Fibroblast of pulmonary artery (primary cell): Measurements from ENCODE around the gene TRIM17.
"Not testable (repeated sequence)": the region's sequence is repeated elsewhere in the genome, so short reads cannot be mapped to it uniquely, and the experiment has no call there.

Source experiments
- DNase-seq: peaks from one replicate; pipeline ENCODE4 v3.0.0-alpha.2; 2010; ENCODE audit warnings: low read depth
- H3K4me3 ChIP-seq: replicated peaks from 2 replicates; pipeline ENCODE4 v1.5.1; 2011; ENCODE audit warnings: low read depth, mild to moderate bottlenecking, control low read depth, low read length, moderate library complexity
- CTCF ChIP-seq: IDR thresholded peaks from 2 replicates; pipeline ENCODE4 v1.5.1; 2011; ENCODE audit warnings: mild to moderate bottlenecking, control low read depth, low read length, inconsistent platforms; ENCODE audit errors: missing control alignments

TRIM17 gene

DNA sequence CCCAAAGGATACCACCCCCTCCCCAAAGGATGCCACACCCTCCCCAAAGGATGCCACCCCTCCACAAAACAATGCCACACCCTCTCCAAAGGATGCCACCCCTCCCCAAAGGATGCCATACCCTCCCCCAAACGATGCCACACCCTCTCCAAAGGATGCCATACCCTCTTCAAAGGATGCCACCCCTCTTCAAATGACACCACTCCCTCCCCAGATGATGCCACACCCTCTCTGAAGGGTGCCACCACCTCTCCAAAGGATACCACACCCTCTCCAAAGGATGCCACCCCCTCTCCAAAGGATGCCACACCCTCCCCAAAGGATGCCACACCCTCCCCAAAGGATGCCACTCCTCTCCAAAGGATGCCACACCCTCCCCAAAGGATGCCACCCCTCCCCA, 21.6 kb upstream of the TRIM17 start:
- DNase-seq: no peak
- TF ChIP-seq CTCF: no peak

DNA sequence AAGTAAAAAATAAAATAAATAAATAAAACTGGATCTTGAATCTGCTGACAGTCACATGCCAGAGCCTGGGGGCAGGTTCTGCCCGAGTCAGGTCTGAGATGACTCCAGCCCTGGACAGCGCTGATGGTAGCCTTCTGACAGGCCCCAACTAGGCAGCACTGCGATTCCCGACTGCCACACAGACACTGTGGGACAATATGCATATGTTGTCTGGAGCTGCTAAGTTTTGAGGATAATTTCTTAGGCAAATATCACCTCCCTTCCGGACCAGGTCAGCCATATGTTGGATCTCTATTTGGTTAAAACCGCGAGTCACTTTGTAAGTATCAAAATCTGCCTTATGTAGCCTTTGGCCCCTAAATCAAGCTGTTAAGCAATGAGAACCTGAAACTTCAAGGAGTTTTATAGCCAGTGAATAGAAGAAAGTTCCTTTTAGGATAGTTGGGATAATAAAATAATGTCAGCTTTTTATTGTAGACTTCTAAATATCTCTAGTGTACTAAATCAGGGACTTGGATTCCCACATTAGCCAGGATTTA, 20.8 kb upstream of the TRIM17 start:
- no peak for TF ChIP-seq CTCF
- no peak overlapping the region for H3K4me3 ChIP-seq
- no peak for DNase-seq

More for the DNA sequence above, 21.6 kb upstream of the TRIM17 start:
- H3K4me3 ChIP-seq: no peak overlapping the region

- DNase-seq: peak; percentile 23
- H3K4me3 ChIP-seq: no peak overlapping the region
- TF ChIP-seq CTCF: no peak
Measured at GRCh38 chr1:228434689-228435088, 18.0 kb upstream of the TRIM17 start.

GRCh38 chr1:228433337-228434053, 16.8 kb upstream of the TRIM17 start:
- H3K4me3 ChIP-seq, DNase-seq: not testable (repeated sequence)

- no peak for DNase-seq
- TF ChIP-seq CTCF: no peak
- no peak overlapping the region for H3K4me3 ChIP-seq
Measured at GRCh38 chr1:228430243-228430642, 13.6 kb upstream of the TRIM17 start.

DNA sequence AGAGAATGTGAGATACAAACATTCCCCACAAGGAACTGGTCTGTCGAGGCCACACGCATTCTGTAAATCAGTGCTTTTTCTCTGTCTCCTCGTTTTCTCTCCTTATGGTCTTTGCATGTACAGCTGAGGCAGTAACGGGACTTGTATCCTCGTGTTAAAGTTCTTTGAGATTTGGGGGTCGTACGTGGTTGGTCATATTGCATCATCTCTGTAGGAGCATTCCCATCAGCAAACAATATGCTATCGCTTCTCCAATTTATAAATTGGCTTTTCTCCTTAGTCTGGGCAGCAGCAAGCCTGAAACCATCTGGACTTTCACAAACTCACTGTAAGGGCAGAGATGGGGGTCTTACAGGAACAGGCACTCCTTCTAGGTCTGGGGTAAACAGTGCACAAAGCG, 13.0 kb upstream of the TRIM17 start:
- no peak for DNase-seq
- TF ChIP-seq CTCF: no peak
- H3K4me3 ChIP-seq: no peak overlapping the region

- H3K4me3 ChIP-seq: no peak overlapping the region
- TF ChIP-seq CTCF: no peak
- no peak for DNase-seq
Measured at GRCh38 chr1:228429007-228429406, 12.3 kb upstream of the TRIM17 start.
